GM13976 (cell line): ENCODE results near the gene CST2.

Experiments
- DNase-seq: peaks from one replicate; pipeline ENCODE4 v3.0.0; 2012; ENCODE audit warnings: low spot score
- CTCF ChIP-seq: IDR thresholded peaks from 2 replicates; pipeline ENCODE4 v1.5.1; 2012; ENCODE audit warnings: borderline replicate concordance, mild to moderate bottlenecking; ENCODE audit not compliant: insufficient read depth; ENCODE audit errors: extremely low read depth, missing control alignments, control extremely low read depth
- in situ Hi-C: fragments of 300-500 bp; cut with MboI; formaldehyde crosslinking; loops from one replicate; pipeline ENCODE4 v1.12.0; 2022; ENCODE audit warnings: low sequenced_read_pairs, mixed read lengths, inconsistent platforms; ENCODE audit not compliant: unreplicated experiment

The CST2 gene

GRCh38 chr20:23776067-23776771 lies 50.3 kb downstream of the CST2 start:
- in situ Hi-C loops: no loop called here
- TF ChIP-seq CTCF: no peak
- no peak for DNase-seq

GRCh38 chr20:23774081-23774480 lies 52.4 kb downstream of the CST2 start:
- no peak for DNase-seq
- TF ChIP-seq CTCF: no peak
- in situ Hi-C loops: no loop called here
